BE2C (cell line): ENCODE measurements around the gene DDIAS.
A peak's percentile ranks its signal among the peaks of the same experiment; 100 is the strongest.

Source experiments
- DNase-seq: peaks from one replicate; pipeline ENCODE4 v3.0.0-alpha.2; 2020
- H3K27me3 ChIP-seq: fragments of 250-450 bp; sonication (Bioruptor Pico); 2 replicates; pipeline ENCODE4 v1.5.1; 2020; ENCODE audit warnings: mild to moderate bottlenecking
- H3K36me3 ChIP-seq: fragments of 250-450 bp; sonication (Bioruptor Pico); 2 replicates; pipeline ENCODE4 v1.5.1; 2020; ENCODE audit warnings: mild to moderate bottlenecking
- H3K4me1 ChIP-seq: fragments of 250-450 bp; sonication (Bioruptor Pico); 2 replicates; pipeline ENCODE4 v1.5.1; 2020
- H3K4me3 ChIP-seq: 2 replicates; pipeline ENCODE4 v1.5.1; 2011; ENCODE audit warnings: low read depth, low read length
- H3K9me3 ChIP-seq: fragments of 250-450 bp; sonication (Bioruptor Pico); 2 replicates; pipeline ENCODE4 v1.5.1; 2020
- TF ChIP-seq, protein P1 (sequence below): IDR thresholded peaks from 2 replicates; pipeline ENCODE4 v1.5.1; 2012; ENCODE audit warnings: mild to moderate bottlenecking, low read depth, low read length

DDIAS gene

GRCh38 chr11:82867495-82868082 is 33.9 kb upstream of the DDIAS start:
- Histone ChIP-seq H3K9me3 (no peaks in the 10 kb centered on the region), H3K4me3 (no peak overlapping the region)

GRCh38 chr11:82869657-82870056 is 31.9 kb upstream of the DDIAS start:
- Histone ChIP-seq H3K9me3 (no peaks in the 10 kb centered on the region), H3K27me3 (no peaks in the 10 kb centered on the region), H3K4me1 (peaks cover 21% of the 10 kb centered on the region), H3K36me3 (no peaks in the 10 kb centered on the region), H3K4me3 (no peak overlapping the region)
- no peak for DNase-seq
- TF ChIP-seq, protein P1, sequence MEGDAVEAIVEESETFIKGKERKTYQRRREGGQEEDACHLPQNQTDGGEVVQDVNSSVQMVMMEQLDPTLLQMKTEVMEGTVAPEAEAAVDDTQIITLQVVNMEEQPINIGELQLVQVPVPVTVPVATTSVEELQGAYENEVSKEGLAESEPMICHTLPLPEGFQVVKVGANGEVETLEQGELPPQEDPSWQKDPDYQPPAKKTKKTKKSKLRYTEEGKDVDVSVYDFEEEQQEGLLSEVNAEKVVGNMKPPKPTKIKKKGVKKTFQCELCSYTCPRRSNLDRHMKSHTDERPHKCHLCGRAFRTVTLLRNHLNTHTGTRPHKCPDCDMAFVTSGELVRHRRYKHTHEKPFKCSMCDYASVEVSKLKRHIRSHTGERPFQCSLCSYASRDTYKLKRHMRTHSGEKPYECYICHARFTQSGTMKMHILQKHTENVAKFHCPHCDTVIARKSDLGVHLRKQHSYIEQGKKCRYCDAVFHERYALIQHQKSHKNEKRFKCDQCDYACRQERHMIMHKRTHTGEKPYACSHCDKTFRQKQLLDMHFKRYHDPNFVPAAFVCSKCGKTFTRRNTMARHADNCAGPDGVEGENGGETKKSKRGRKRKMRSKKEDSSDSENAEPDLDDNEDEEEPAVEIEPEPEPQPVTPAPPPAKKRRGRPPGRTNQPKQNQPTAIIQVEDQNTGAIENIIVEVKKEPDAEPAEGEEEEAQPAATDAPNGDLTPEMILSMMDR: no peak

More at GRCh38 chr11:82867495-82868082, 33.9 kb upstream of the DDIAS start:
- TF ChIP-seq, protein P1: peak; percentile 71
- H3K36me3 ChIP-seq: no peaks in the 10 kb centered on the region
- H3K27me3 ChIP-seq: no peaks in the 10 kb centered on the region
- DNase-seq: peak; percentile 88
- H3K4me1 ChIP-seq: peaks cover 20% of the 10 kb centered on the region

DNA sequence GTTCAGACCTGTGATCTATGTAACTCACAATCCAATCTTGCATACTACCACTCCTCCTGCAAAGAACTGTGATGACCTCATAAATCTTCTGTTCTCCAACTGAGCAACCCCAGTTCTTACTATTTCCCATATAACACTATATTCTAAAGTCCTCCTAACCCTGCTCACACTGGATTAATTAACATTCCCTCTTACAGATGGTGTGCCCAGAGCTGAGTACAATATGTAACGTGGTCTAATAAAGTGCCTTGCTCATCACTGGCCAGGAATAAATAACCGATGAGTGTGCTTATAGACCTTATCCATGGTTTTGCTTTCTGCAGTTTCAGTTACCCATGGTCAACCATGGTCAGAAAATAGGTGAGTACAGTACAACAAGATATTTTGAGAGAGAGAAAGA is 29.9 kb upstream of the DDIAS start:
- Histone ChIP-seq H3K9me3 (no peaks in the 10 kb centered on the region), H3K27me3 (no peaks in the 10 kb centered on the region), H3K36me3 (no peaks in the 10 kb centered on the region; the same call in 1 of the 2 replicates), H3K4me1 (peaks cover 14% of the 10 kb centered on the region), H3K4me3 (no peak overlapping the region)
- TF ChIP-seq, protein P1: no peak
- no peak for DNase-seq

- H3K36me3 ChIP-seq: no peaks in the 10 kb centered on the region; the same call in 1 of the 2 replicates
- TF ChIP-seq, protein P1: no peak
- H3K4me3 ChIP-seq: no peak overlapping the region
- H3K27me3 ChIP-seq: no peaks in the 10 kb centered on the region
- no peaks in the 10 kb centered on the region for H3K9me3 ChIP-seq
- H3K4me1 ChIP-seq: peaks cover 11% of the 10 kb centered on the region
- no peak for DNase-seq
These were observed 29.0 kb upstream of the DDIAS start for GRCh38 chr11:82872377-82873150.

DNA sequence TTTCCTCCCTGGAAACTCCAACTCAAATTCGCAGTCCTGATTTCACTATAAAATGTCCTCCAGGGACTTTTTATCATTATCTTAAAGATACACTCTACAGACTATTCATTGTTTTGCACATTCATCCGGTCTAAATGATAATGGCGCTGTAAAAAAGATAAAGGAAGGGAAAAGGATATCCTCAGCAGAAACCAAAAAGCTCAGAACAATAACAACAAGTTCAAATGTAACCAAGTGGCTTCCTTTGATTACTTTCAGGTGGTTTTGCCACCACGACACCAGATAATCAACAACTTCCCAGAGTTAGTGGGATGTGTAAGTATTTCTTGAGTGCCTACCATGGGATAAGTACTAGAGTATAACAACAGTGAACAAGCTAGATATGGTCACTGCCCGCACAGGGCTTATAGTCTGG is 27.6 kb upstream of the DDIAS start:
- TF ChIP-seq, protein P1: no peak
- peaks cover 11% of the 10 kb centered on the region for H3K4me1 ChIP-seq

More for the DNA sequence above, 27.6 kb upstream of the DDIAS start:
- Histone ChIP-seq H3K36me3 (no peaks in the 10 kb centered on the region; the same call in 1 of the 2 replicates), H3K9me3 (no peaks in the 10 kb centered on the region; the same call in 1 of the 2 replicates), H3K4me3 (no peak overlapping the region), H3K27me3 (no peaks in the 10 kb centered on the region)
- DNase-seq: no peak
